DMS114 treated with DMSO at 0.1 percent for 48 hours (cell line): ENCODE measurements around the gene FNDC3B.

Experiments used
- DNase-seq: peaks from one replicate; lab custom pipeline; 2025; ENCODE audit not compliant: unreplicated experiment; lab: John Stamatoyannopoulos, UW

Gene FNDC3B

GRCh38 chr3:172277151-172277652, 237.8 kb downstream of the FNDC3B start:
- DNase-seq: no peak

GRCh38 chr3:172279191-172279640, 239.8 kb downstream of the FNDC3B start:
- DNase-seq: no peak

GRCh38 chr3:172279974-172280373, 240.6 kb downstream of the FNDC3B start:
- DNase-seq: no peak

GRCh38 chr3:172280406-172281051, 241.2 kb downstream of the FNDC3B start:
- no peak for DNase-seq

- no peak for DNase-seq
Measured at GRCh38 chr3:172281884-172282283, 242.5 kb downstream of the FNDC3B start.

- DNase-seq: no peak
Measured at GRCh38 chr3:172282850-172283249, 243.5 kb downstream of the FNDC3B start.

GRCh38 chr3:172283841-172284357, 244.5 kb downstream of the FNDC3B start:
- DNase-seq: no peak

- DNase-seq: no peak
Measured at GRCh38 chr3:172285844-172286243, 246.5 kb downstream of the FNDC3B start.

- DNase-seq: no peak
Measured at GRCh38 chr3:172286548-172287148, 247.3 kb downstream of the FNDC3B start.

GRCh38 chr3:172287937-172288477, 248.6 kb downstream of the FNDC3B start:
- DNase-seq: no peak

GRCh38 chr3:172288651-172289050, 249.3 kb downstream of the FNDC3B start:
- no peak for DNase-seq

- DNase-seq: no peak
Measured at GRCh38 chr3:172289583-172289982, 250.2 kb downstream of the FNDC3B start.

- DNase-seq: no peak
Measured at GRCh38 chr3:172290457-172290856, 251.1 kb downstream of the FNDC3B start.

GRCh38 chr3:172291650-172292049, 252.3 kb downstream of the FNDC3B start:
- DNase-seq: no peak

GRCh38 chr3:172292422-172292821, 253.0 kb downstream of the FNDC3B start:
- no peak for DNase-seq

GRCh38 chr3:172293093-172293492, 253.7 kb downstream of the FNDC3B start:
- DNase-seq: no peak

- DNase-seq: no peak
Measured at GRCh38 chr3:172294223-172294806, 254.9 kb downstream of the FNDC3B start.

- no peak for DNase-seq
Measured at GRCh38 chr3:172296248-172296974, 257.0 kb downstream of the FNDC3B start.

- DNase-seq: no peak
Measured at GRCh38 chr3:172296975-172297332, 257.6 kb downstream of the FNDC3B start.

- DNase-seq: no peak
Measured at GRCh38 chr3:172298247-172298646, 258.9 kb downstream of the FNDC3B start.

- no peak for DNase-seq
Measured at GRCh38 chr3:172300187-172300586, 260.8 kb downstream of the FNDC3B start.
